Measurements from ENCODE around the gene ZNF367.
A peak's percentile ranks its signal among the peaks of the same experiment; 100 is the strongest.
"Not testable (repeated sequence)": the region's sequence is repeated elsewhere in the genome, so short reads cannot be mapped to it uniquely, and the experiment has no call there.

The ZNF367 gene

GRCh38 chr9:96399325-96399633 is 18.9 kb downstream of the ZNF367 start:
- no peak for DNase-seq

GRCh38 chr9:96398582-96399324 is 19.4 kb downstream of the ZNF367 start:
- DNase-seq, result no peak

- no peak for DNase-seq
Observed at GRCh38 chr9:96395964-96396363, 22.2 kb downstream of the ZNF367 start.

- DNase-seq, result no peak
Observed at GRCh38 chr9:96394832-96395496, 23.2 kb downstream of the ZNF367 start.

GRCh38 chr9:96392263-96392662 is 25.9 kb downstream of the ZNF367 start:
- DNase-seq, result no peak

- DNase-seq, result no peak
Observed at GRCh38 chr9:96391021-96391765, 27.0 kb downstream of the ZNF367 start.

- no peak for DNase-seq
Observed at GRCh38 chr9:96388144-96388543, 30.0 kb downstream of the ZNF367 start.

GRCh38 chr9:96386157-96386556 is 32.0 kb downstream of the ZNF367 start:
- no peak for DNase-seq

GRCh38 chr9:96383165-96383942 is 34.8 kb downstream of the ZNF367 start, which contains the start of gene SLC35D2:
SLC35D2 (minus strand) TSS chr9:96383711; CDS start chr9:96383634, 77 bp downstream.
- peak in 1 of 2 donors; percentile 41 for DNase-seq

GRCh38 chr9:96382839-96383164 is 35.4 kb downstream of the ZNF367 start:
- DNase-seq, result no peak

- DNase-seq, result no peak
Observed at GRCh38 chr9:96382175-96382574, 36.0 kb downstream of the ZNF367 start.

- no peak for DNase-seq
Observed at GRCh38 chr9:96381696-96382095, 36.5 kb downstream of the ZNF367 start.

- DNase-seq, result no peak
Observed at GRCh38 chr9:96381125-96381524, 37.0 kb downstream of the ZNF367 start.

GRCh38 chr9:96379461-96379860 is 38.7 kb downstream of the ZNF367 start:
- no peak for DNase-seq

- no peak for DNase-seq
Observed at GRCh38 chr9:96378187-96378586, 40.0 kb downstream of the ZNF367 start.

- no peak for DNase-seq
Observed at GRCh38 chr9:96376891-96377874, 41.0 kb downstream of the ZNF367 start.

- not testable (repeated sequence) for DNase-seq
Observed at GRCh38 chr9:96375507-96375906, 42.7 kb downstream of the ZNF367 start.

GRCh38 chr9:96367943-96368342 is 50.2 kb downstream of the ZNF367 start:
- no peak for DNase-seq

GRCh38 chr9:96363175-96363967 is 54.8 kb downstream of the ZNF367 start:
- no peak for DNase-seq

GRCh38 chr9:96362119-96362518 is 56.1 kb downstream of the ZNF367 start:
- not testable (repeated sequence) for DNase-seq

GRCh38 chr9:96361668-96362067 is 56.5 kb downstream of the ZNF367 start:
- no peak for DNase-seq
